ENCODE measurements around the gene RNASE1.

- TF ChIP-seq CTCF (IDR thresholded peaks at IDR 0.05) (no peak), EZH2phosphoT487 (IDR thresholded peaks at IDR 0.05) (no peak), EZH2 (IDR thresholded peaks at IDR 0.05) (no peak)
Measured at GRCh38 chr14:20823859-20824258, 21.2 kb upstream of the RNASE1 start.
